ENCODE results near the gene CALHM6.

- TF ChIP-seq, protein P1, sequence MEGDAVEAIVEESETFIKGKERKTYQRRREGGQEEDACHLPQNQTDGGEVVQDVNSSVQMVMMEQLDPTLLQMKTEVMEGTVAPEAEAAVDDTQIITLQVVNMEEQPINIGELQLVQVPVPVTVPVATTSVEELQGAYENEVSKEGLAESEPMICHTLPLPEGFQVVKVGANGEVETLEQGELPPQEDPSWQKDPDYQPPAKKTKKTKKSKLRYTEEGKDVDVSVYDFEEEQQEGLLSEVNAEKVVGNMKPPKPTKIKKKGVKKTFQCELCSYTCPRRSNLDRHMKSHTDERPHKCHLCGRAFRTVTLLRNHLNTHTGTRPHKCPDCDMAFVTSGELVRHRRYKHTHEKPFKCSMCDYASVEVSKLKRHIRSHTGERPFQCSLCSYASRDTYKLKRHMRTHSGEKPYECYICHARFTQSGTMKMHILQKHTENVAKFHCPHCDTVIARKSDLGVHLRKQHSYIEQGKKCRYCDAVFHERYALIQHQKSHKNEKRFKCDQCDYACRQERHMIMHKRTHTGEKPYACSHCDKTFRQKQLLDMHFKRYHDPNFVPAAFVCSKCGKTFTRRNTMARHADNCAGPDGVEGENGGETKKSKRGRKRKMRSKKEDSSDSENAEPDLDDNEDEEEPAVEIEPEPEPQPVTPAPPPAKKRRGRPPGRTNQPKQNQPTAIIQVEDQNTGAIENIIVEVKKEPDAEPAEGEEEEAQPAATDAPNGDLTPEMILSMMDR (IDR thresholded peaks at IDR 0.05; ENCODE audit: low read depth, low read length): no peak
- TF ChIP-seq POLR2A (IDR thresholded peaks at IDR 0.05; ENCODE audit: extremely low read depth, insufficient read length) (no peak), MYC (IDR thresholded peaks at IDR 0.05; ENCODE audit: low read depth, low read length) (no peak), MAX (IDR thresholded peaks at IDR 0.05; ENCODE audit: low read depth, low read length) (no peak)
Observed at GRCh38 chr6:116463301-116463700, 2.1 kb downstream of the CALHM6 start.

Data from NB4 (cell line).